H9 (cell line): ENCODE data around the gene ZSCAN5A. TPM values are rescaled to one million over a fixed set of nuclear protein-coding genes. Genes with fewer than 3 reads are reported as not detected.

Source experiments
- DNase-seq: peaks from one replicate; pipeline ENCODE4 v3.0.0-alpha.2; 2017
- H2AFZ ChIP-seq: one replicate; pipeline ENCODE4 v1.6.1; 2013; ENCODE audit warnings: mild to moderate bottlenecking, low read length, control low read depth, moderate library complexity
- H2AK5ac ChIP-seq: 2 replicates; pipeline ENCODE4 v1.6.1; 2013; ENCODE audit warnings: low read length, control low read depth, mixed read lengths; ENCODE audit not compliant: insufficient read length
- H2BK120ac ChIP-seq: one replicate; pipeline ENCODE4 v1.6.1; 2013; ENCODE audit warnings: low read depth, mild to moderate bottlenecking, low read length, control low read depth, inconsistent platforms; ENCODE audit not compliant: poor library complexity, severe bottlenecking
- H2BK12ac ChIP-seq: 2 replicates; pipeline ENCODE4 v1.6.1; 2013; ENCODE audit warnings: low read length, control low read depth, mixed read lengths, low read depth; ENCODE audit not compliant: insufficient read length
- H2BK15ac ChIP-seq: 2 replicates; pipeline ENCODE4 v1.6.1; 2013; ENCODE audit warnings: low read depth, low read length, control low read depth
- H2BK20ac ChIP-seq: one replicate; pipeline ENCODE4 v1.6.1; 2013; ENCODE audit warnings: low read depth, mild to moderate bottlenecking, low read length, control low read depth, inconsistent platforms; ENCODE audit not compliant: poor library complexity, severe bottlenecking
- H2BK5ac ChIP-seq: 2 replicates; pipeline ENCODE4 v1.6.1; 2013; ENCODE audit warnings: low read length, control low read depth, mixed read lengths; ENCODE audit not compliant: insufficient read length
- H3K14ac ChIP-seq: 2 replicates; pipeline ENCODE4 v1.6.1; 2013; ENCODE audit warnings: low read length, control low read depth; ENCODE audit not compliant: insufficient read depth
- H3K18ac ChIP-seq: 2 replicates; pipeline ENCODE4 v1.6.1; 2013; ENCODE audit warnings: low read depth, mild to moderate bottlenecking, mixed read lengths, low read length, control low read depth; ENCODE audit not compliant: insufficient read length
- H3K23ac ChIP-seq: 2 replicates; pipeline ENCODE4 v1.6.1; 2013; ENCODE audit warnings: low read length, control low read depth, mixed read lengths, low read depth; ENCODE audit not compliant: insufficient read length
- H3K23me2 ChIP-seq: 2 replicates; pipeline ENCODE4 v1.6.1; 2013; ENCODE audit warnings: low read depth, mild to moderate bottlenecking, mixed read lengths, low read length, control low read depth; ENCODE audit not compliant: insufficient read length, poor library complexity, severe bottlenecking
- H3K27ac ChIP-seq: 2 replicates; pipeline ENCODE4 v1.5.1; 2013; ENCODE audit warnings: low read length, control low read depth, mixed read lengths, low read depth; ENCODE audit not compliant: insufficient read length
- H3K27me3 ChIP-seq: 2 replicates; pipeline ENCODE4 v1.6.1; 2013; ENCODE audit warnings: low read length, control low read depth, inconsistent platforms; ENCODE audit not compliant: insufficient read depth
- H3K4ac ChIP-seq: 2 replicates; pipeline ENCODE4 v1.6.1; 2013; ENCODE audit warnings: low read depth, mild to moderate bottlenecking, control low read depth, inconsistent platforms, low read length, moderate library complexity
- H3K4me1 ChIP-seq: 2 replicates; pipeline ENCODE4 v1.6.1; 2013; ENCODE audit warnings: low read length, control low read depth, inconsistent platforms; ENCODE audit not compliant: insufficient read depth
- H3K4me2 ChIP-seq: 2 replicates; pipeline ENCODE4 v1.6.1; 2013; ENCODE audit warnings: low read length, control low read depth, mixed read lengths; ENCODE audit not compliant: insufficient read length, insufficient read depth
- H3K56ac ChIP-seq: 2 replicates; pipeline ENCODE4 v1.6.1; 2013; ENCODE audit warnings: low read depth, mild to moderate bottlenecking, mixed read lengths, low read length, control low read depth; ENCODE audit not compliant: insufficient read length
- H3K79me1 ChIP-seq: 2 replicates; pipeline ENCODE4 v1.6.1; 2013; ENCODE audit warnings: low read depth, mild to moderate bottlenecking, moderate library complexity, low read length, control low read depth, inconsistent platforms; ENCODE audit not compliant: insufficient read depth, poor library complexity, severe bottlenecking
- H3K79me2 ChIP-seq: 2 replicates; pipeline ENCODE4 v1.6.1; 2013; ENCODE audit warnings: low read length, control low read depth, inconsistent platforms; ENCODE audit not compliant: insufficient read depth
- H3K9ac ChIP-seq: 2 replicates; pipeline ENCODE4 v1.6.1; 2013; ENCODE audit warnings: low read length, control low read depth, mixed read lengths; ENCODE audit not compliant: insufficient read length; ENCODE audit errors: extremely low read depth
- H3K9me3 ChIP-seq: one replicate; pipeline ENCODE4 v1.6.1; 2013; ENCODE audit warnings: low read depth, low read length, inconsistent platforms; ENCODE audit not compliant: control insufficient read depth
- H3T11ph ChIP-seq: one replicate; pipeline ENCODE4 v1.6.1; 2013; ENCODE audit warnings: mild to moderate bottlenecking, low read length, control low read depth, inconsistent platforms
- H4K20me1 ChIP-seq: one replicate; pipeline ENCODE4 v1.6.1; 2013; ENCODE audit not compliant: control insufficient read depth, insufficient read length, insufficient read depth
- H4K5ac ChIP-seq: 2 replicates; pipeline ENCODE4 v1.6.1; 2013; ENCODE audit warnings: low read depth, mild to moderate bottlenecking, mixed read lengths, low read length, control low read depth; ENCODE audit not compliant: insufficient read length
- H4K8ac ChIP-seq: replicated peaks from 2 replicates; pipeline ENCODE4 v1.6.1; 2013; ENCODE audit warnings: low read length, control low read depth, mixed read lengths, low read depth; ENCODE audit not compliant: insufficient read length
- H4K91ac ChIP-seq: 2 replicates; pipeline ENCODE4 v1.6.1; 2013; ENCODE audit warnings: low read depth, mild to moderate bottlenecking, moderate library complexity, mixed read lengths, low read length, control low read depth; ENCODE audit not compliant: insufficient read length
- H3K27ac Mint-ChIP-seq, 3 experiments: 2 replicates in 2 of 3; 3 replicates in 1 of 3; pipeline ENCODE4 v1.8.0; 2020 to 2021; ENCODE audit warnings: mixed read lengths in 3 of 3, mild to moderate bottlenecking in 1 of 3, moderate library complexity in 1 of 3
- H3K27me3 Mint-ChIP-seq: 2 replicates; pipeline ENCODE4 v1.8.0; 2021; ENCODE audit warnings: low read depth, mild to moderate bottlenecking, moderate library complexity, mixed read lengths
- H3K36me3 Mint-ChIP-seq, 3 experiments: 2 replicates in 2 of 3; 3 replicates in 1 of 3; pipeline ENCODE4 v1.8.0; 2020 to 2021; ENCODE audit warnings: low read depth in 3 of 3, mixed read lengths in 3 of 3; ENCODE audit not compliant: insufficient read depth in 1 of 3
- H3K4me1 Mint-ChIP-seq, 2 experiments: 2 replicates each; pipeline ENCODE4 v1.8.0; 2020; ENCODE audit warnings: mixed read lengths in 2 of 2
- H3K4me3 Mint-ChIP-seq, 2 experiments: 2 replicates in 1 of 2; 3 replicates in 1 of 2; pipeline ENCODE4 v1.8.0; 2020 to 2021; ENCODE audit warnings: mild to moderate bottlenecking in 2 of 2, mixed read lengths in 2 of 2, moderate library complexity in 1 of 2
- H3K9me3 Mint-ChIP-seq, 2 experiments: 2 replicates in 1 of 2; 3 replicates in 1 of 2; pipeline ENCODE4 v1.8.0; 2020; ENCODE audit warnings: mild to moderate bottlenecking in 2 of 2, mixed read lengths in 2 of 2, moderate library complexity in 1 of 2
- CTCF ChIP-seq: fragments of 200-600 bp; sonication (generic); conservative IDR thresholded peaks from 3 replicates; pipeline ENCODE4 v1.8.0; 2021; ENCODE audit warnings: antibody characterized with exemption, mild to moderate bottlenecking
- WGBS: extraction: QIAGEN DNeasy Blood & Tissue Kit; methylation state at CpG from one replicate; pipeline ENCODE4 v1.1.7; 2013; ENCODE audit warnings: missing lambda C conversion rate, low lambda C conversion rate, mixed read lengths; ENCODE audit not compliant: insufficient read length; ENCODE audit errors: extremely low coverage; 5-methylcytosine and 5-hydroxymethylcytosine counted together
- total RNA-seq: library from RNA; stranded (reverse); gene quantifications from 2 replicates; pipeline ENCODE4 v1.2.1, GENCODE V29; 2021

The ZSCAN5A gene
- total RNA-seq, 1 experiment from 2014 or later = 12.5 TPM

- Histone ChIP-seq H3K23ac (no peak overlapping the region), H2BK5ac (no peak overlapping the region), H3K79me2 (no peaks in the 10 kb centered on the region; the same call in 1 of the 2 replicates), H4K91ac (no peak overlapping the region), H3K4me1 (no peaks in the 10 kb centered on the region), H2BK12ac (no peak overlapping the region), H3K14ac (no peak overlapping the region), H3K79me1 (no peaks in the 10 kb centered on the region), H3K4ac (no peak overlapping the region), H2BK20ac (no peak overlapping the region), H3K18ac (no peak overlapping the region), H3K9ac (no peak overlapping the region), H2BK120ac (no peak overlapping the region), H3K56ac (no peak overlapping the region), H3K23me2 (no peaks in the 10 kb centered on the region), H2AFZ (no peak overlapping the region), H2AK5ac (no peak overlapping the region), H4K20me1 (no peaks in the 10 kb centered on the region), H4K5ac (no peak overlapping the region), H3K27me3 (no peaks in the 10 kb centered on the region), H3K27ac (no peak overlapping the region), H3K9me3 (no peaks in the 10 kb centered on the region), H3T11ph (no peak overlapping the region), H2BK15ac (no peak overlapping the region), H3K4me2 (no peak overlapping the region), H4K8ac (no peak overlapping the region)
- Mint-ChIP-seq H3K27me3 (no peaks in the 10 kb centered on the region), H3K4me1 (no peaks in the 10 kb centered on the region), H3K9me3 (peaks cover 0 to 32% of the 10 kb centered on the region in 2 experiments; a peak in 2 of 5 replicates), H3K4me3 (no peak overlapping the region), H3K36me3 (0 out of 7 replicates have a peak, but pooled peaks cover 0 to 1% (median 0%) of the 10 kb centered on the region in 3 experiments), H3K27ac (no peak overlapping the region)
- no CpG with 5 or more reads among the region's 3 CpGs for WGBS
- TF ChIP-seq CTCF = no peak
- no peak for DNase-seq
Observed at GRCh38 chr19:56266051-56266450, 48.6 kb downstream of the ZSCAN5A start.
